Panc1 (cell line): ENCODE measurements around the gene MYO18A.

ENCODE experiments used
- POLR2AphosphoS5 ChIP-seq: IDR thresholded peaks from 2 replicates; pipeline ENCODE4 v1.6.1; 2012; ENCODE audit warnings: mild to moderate bottlenecking, low read depth, low read length, moderate library complexity
- SIN3A ChIP-seq: IDR thresholded peaks from 2 replicates; pipeline ENCODE4 v1.6.1; 2012; ENCODE audit warnings: low read depth, mild to moderate bottlenecking, low read length, moderate library complexity, borderline replicate concordance; ENCODE audit not compliant: insufficient read depth
- TCF7L2 ChIP-seq: IDR thresholded peaks from 2 replicates; pipeline ENCODE4 v1.6.1; 2011; ENCODE audit warnings: mild to moderate bottlenecking, low read depth, low read length, inconsistent platforms
- TF ChIP-seq, protein P1 (sequence below): fragments of 450-650 bp; IDR thresholded peaks from 2 replicates; pipeline ENCODE4 v1.5.1; 2017; ENCODE audit warnings: mild to moderate bottlenecking
- TF ChIP-seq, protein P2 (sequence below), 2 experiments: IDR thresholded peaks; 2 replicates each; pipeline ENCODE4 v1.6.1; 2011 to 2012; ENCODE audit warnings: low read depth in 2 of 2, control low read depth in 1 of 2, low read length in 1 of 2, mild to moderate bottlenecking in 1 of 2, moderate library complexity in 1 of 2; ENCODE audit not compliant: insufficient read depth in 1 of 2

- TF ChIP-seq, protein P1, sequence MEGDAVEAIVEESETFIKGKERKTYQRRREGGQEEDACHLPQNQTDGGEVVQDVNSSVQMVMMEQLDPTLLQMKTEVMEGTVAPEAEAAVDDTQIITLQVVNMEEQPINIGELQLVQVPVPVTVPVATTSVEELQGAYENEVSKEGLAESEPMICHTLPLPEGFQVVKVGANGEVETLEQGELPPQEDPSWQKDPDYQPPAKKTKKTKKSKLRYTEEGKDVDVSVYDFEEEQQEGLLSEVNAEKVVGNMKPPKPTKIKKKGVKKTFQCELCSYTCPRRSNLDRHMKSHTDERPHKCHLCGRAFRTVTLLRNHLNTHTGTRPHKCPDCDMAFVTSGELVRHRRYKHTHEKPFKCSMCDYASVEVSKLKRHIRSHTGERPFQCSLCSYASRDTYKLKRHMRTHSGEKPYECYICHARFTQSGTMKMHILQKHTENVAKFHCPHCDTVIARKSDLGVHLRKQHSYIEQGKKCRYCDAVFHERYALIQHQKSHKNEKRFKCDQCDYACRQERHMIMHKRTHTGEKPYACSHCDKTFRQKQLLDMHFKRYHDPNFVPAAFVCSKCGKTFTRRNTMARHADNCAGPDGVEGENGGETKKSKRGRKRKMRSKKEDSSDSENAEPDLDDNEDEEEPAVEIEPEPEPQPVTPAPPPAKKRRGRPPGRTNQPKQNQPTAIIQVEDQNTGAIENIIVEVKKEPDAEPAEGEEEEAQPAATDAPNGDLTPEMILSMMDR: no peak
- no peak for TF ChIP-seq SIN3A
- TF ChIP-seq, protein P2, sequence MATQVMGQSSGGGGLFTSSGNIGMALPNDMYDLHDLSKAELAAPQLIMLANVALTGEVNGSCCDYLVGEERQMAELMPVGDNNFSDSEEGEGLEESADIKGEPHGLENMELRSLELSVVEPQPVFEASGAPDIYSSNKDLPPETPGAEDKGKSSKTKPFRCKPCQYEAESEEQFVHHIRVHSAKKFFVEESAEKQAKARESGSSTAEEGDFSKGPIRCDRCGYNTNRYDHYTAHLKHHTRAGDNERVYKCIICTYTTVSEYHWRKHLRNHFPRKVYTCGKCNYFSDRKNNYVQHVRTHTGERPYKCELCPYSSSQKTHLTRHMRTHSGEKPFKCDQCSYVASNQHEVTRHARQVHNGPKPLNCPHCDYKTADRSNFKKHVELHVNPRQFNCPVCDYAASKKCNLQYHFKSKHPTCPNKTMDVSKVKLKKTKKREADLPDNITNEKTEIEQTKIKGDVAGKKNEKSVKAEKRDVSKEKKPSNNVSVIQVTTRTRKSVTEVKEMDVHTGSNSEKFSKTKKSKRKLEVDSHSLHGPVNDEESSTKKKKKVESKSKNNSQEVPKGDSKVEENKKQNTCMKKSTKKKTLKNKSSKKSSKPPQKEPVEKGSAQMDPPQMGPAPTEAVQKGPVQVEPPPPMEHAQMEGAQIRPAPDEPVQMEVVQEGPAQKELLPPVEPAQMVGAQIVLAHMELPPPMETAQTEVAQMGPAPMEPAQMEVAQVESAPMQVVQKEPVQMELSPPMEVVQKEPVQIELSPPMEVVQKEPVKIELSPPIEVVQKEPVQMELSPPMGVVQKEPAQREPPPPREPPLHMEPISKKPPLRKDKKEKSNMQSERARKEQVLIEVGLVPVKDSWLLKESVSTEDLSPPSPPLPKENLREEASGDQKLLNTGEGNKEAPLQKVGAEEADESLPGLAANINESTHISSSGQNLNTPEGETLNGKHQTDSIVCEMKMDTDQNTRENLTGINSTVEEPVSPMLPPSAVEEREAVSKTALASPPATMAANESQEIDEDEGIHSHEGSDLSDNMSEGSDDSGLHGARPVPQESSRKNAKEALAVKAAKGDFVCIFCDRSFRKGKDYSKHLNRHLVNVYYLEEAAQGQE (IDR thresholded peaks at IDR 0.05; ENCODE audit: insufficient read depth in 1 of 2, low read depth in 2 of 2, low read length in 1 of 2): no peak
- TF ChIP-seq POLR2AphosphoS5: no peak
- no peak for TF ChIP-seq TCF7L2
These were observed 22.9 kb downstream of the MYO18A start for GRCh38 chr17:29157310-29157709.
